Gastroesophageal sphincter (tissue), 4 donors: ENCODE measurements around the gene UNC13C. TPM values are rescaled to one million over a fixed set of nuclear protein-coding genes. Genes with fewer than 3 reads are reported as not detected.

Source experiments
- ATAC-seq: fragments of 150-250 bp; one replicate; pipeline ENCODE4 v1.9.1; 2016; ENCODE audit warnings: mild to moderate bottlenecking, moderate library complexity
- H3K27ac ChIP-seq, 4 donors: fragments of 200-600 bp; sonication (generic) in 3 of 4; 1 replicate in 3 of 4; 2 replicates in 1 of 4; pipeline ENCODE4 v1.5.1; 2016 to 2019
- H3K27me3 ChIP-seq: fragments of 200-600 bp; sonication (generic); one replicate; pipeline ENCODE4 v1.5.1; 2019
- H3K36me3 ChIP-seq, 2 donors: fragments of 200-600 bp; sonication (generic); one replicate each; pipeline ENCODE4 v1.5.1; 2019; ENCODE audit warnings: control low read depth in 1 of 2
- H3K4me1 ChIP-seq, 3 donors: fragments of 200-600 bp; sonication (generic); 1 replicate in 2 of 3; 2 replicates in 1 of 3; pipeline ENCODE4 v1.5.1; 2016 to 2019; ENCODE audit warnings: control low read depth in 2 of 3
- H3K4me3 ChIP-seq, 2 donors: fragments of 200-600 bp; sonication (generic); one replicate each; pipeline ENCODE4 v1.5.1; 2019; ENCODE audit warnings: mild to moderate bottlenecking in 1 of 2, moderate library complexity in 1 of 2
- H3K9me3 ChIP-seq, 3 donors: fragments of 200-600 bp; sonication (generic); one replicate each; pipeline ENCODE4 v1.5.1; 2017 to 2019; ENCODE audit warnings: control low read depth in 2 of 3
- CTCF ChIP-seq, 4 experiments: fragments of 200-600 bp in 2 of 4; fragments of 450-650 bp in 2 of 4; sonication (generic) in 1 of 4; IDR thresholded peaks; one replicate each; pipeline ENCODE4 v1.5.1; 2017 to 2019; ENCODE audit warnings: antibody characterized with exemption in 4 of 4, mild to moderate bottlenecking in 2 of 4, moderate library complexity in 2 of 4
- EP300 ChIP-seq: sonication (generic); formaldehyde crosslinking; IDR thresholded peaks from one replicate; pipeline ENCODE4 v1.6.1; 2017; ENCODE audit warnings: antibody characterized with exemption, mild to moderate bottlenecking
- POLR2A ChIP-seq, 2 donors: fragments of 450-650 bp; IDR thresholded peaks; one replicate each; pipeline ENCODE4 v1.6.1; 2017; ENCODE audit warnings: antibody characterized with exemption in 2 of 2, mild to moderate bottlenecking in 2 of 2, moderate library complexity in 1 of 2
- POLR2AphosphoS5 ChIP-seq: sonication (generic); formaldehyde crosslinking; IDR thresholded peaks from one replicate; pipeline ENCODE4 v1.6.1; 2017; ENCODE audit warnings: antibody characterized with exemption
- WGBS, 2 donors: methylation state at CpG; one replicate each; pipeline ENCODE4 v1.1.5; 2018; ENCODE audit warnings: low coverage in 1 of 2; 5-methylcytosine and 5-hydroxymethylcytosine counted together
- total RNA-seq, 4 donors: library from RNA; depleted of rRNA; stranded (reverse); fragments of >200 nt; gene quantifications; one replicate each; pipeline ENCODE4 v1.1.0, GENCODE V29; 2016

UNC13C gene
- total RNA-seq, 4 donors from 2014 or later: 0.89 to 13.9 (median 2.1) TPM

GRCh38 chr15:54149115-54149531 is 170.9 kb downstream of the UNC13C start:
- Histone ChIP-seq H3K4me1 (no peaks in the 10 kb centered on the region), H3K27ac (no peak overlapping the region), H3K4me3 (no peak overlapping the region), H3K27me3 (no peaks in the 10 kb centered on the region), H3K36me3 (no peaks in the 10 kb centered on the region), H3K9me3 (no peaks in the 10 kb centered on the region)
- 44 to 89% methylated on average over 1 of the region's 1 CpG for WGBS, 2 donors
- no peak for TF ChIP-seq CTCF (IDR thresholded peaks at IDR 0.05)
- no peak for TF ChIP-seq POLR2A (IDR thresholded peaks at IDR 0.05)
- TF ChIP-seq POLR2AphosphoS5: no peak
- no peak for TF ChIP-seq EP300
- no peak for ATAC-seq

GRCh38 chr15:54150255-54150654 is 172.0 kb downstream of the UNC13C start:
- H3K4me3 ChIP-seq: no peak overlapping the region
- ATAC-seq: no peak
- no peaks in the 10 kb centered on the region for H3K27me3 ChIP-seq
- H3K9me3 ChIP-seq: no peaks in the 10 kb centered on the region
- TF ChIP-seq CTCF (IDR thresholded peaks at IDR 0.05): no peak
- no peak for TF ChIP-seq POLR2A (IDR thresholded peaks at IDR 0.05)
- TF ChIP-seq EP300: no peak
- TF ChIP-seq POLR2AphosphoS5: no peak
- no peaks in the 10 kb centered on the region for H3K36me3 ChIP-seq
- H3K4me1 ChIP-seq: no peaks in the 10 kb centered on the region
- no peak overlapping the region for H3K27ac ChIP-seq
- 44 to 60% methylated on average over 1 to 4 of the region's 4 CpGs for WGBS, 2 donors

GRCh38 chr15:54159012-54159411 is 180.8 kb downstream of the UNC13C start:
- 88 to 94% methylated on average over 3 to 4 of the region's 4 CpGs for WGBS, 2 donors

GRCh38 chr15:54187325-54187724 is 209.1 kb downstream of the UNC13C start:
- H3K4me1 ChIP-seq: no peaks in the 10 kb centered on the region
- H3K36me3 ChIP-seq: no peaks in the 10 kb centered on the region
- H3K4me3 ChIP-seq: no peak overlapping the region
- no peak for TF ChIP-seq CTCF (IDR thresholded peaks at IDR 0.05)
- H3K27me3 ChIP-seq: no peaks in the 10 kb centered on the region
- H3K9me3 ChIP-seq: no peaks in the 10 kb centered on the region
- no peak overlapping the region for H3K27ac ChIP-seq
- ATAC-seq: no peak
- WGBS, 2 donors: 82% methylated on average over 1 of the region's 1 CpG; no CpG with 5 or more reads in 1 of the 2 donors

More at GRCh38 chr15:54159012-54159411, 180.8 kb downstream of the UNC13C start:
- Histone ChIP-seq H3K27ac (no peak overlapping the region), H3K4me1 (no peaks in the 10 kb centered on the region), H3K4me3 (no peak overlapping the region), H3K36me3 (no peaks in the 10 kb centered on the region), H3K27me3 (no peaks in the 10 kb centered on the region), H3K9me3 (no peaks in the 10 kb centered on the region)
- no peak for ATAC-seq
- TF ChIP-seq POLR2AphosphoS5: no peak
- TF ChIP-seq EP300: no peak
- TF ChIP-seq CTCF (IDR thresholded peaks at IDR 0.05): no peak
- TF ChIP-seq POLR2A (IDR thresholded peaks at IDR 0.05): no peak

- Histone ChIP-seq H3K4me3 (no peak overlapping the region), H3K36me3 (no peaks in the 10 kb centered on the region), H3K27me3 (no peaks in the 10 kb centered on the region), H3K9me3 (no peaks in the 10 kb centered on the region), H3K27ac (no peak overlapping the region), H3K4me1 (no peaks in the 10 kb centered on the region)
- TF ChIP-seq POLR2AphosphoS5 (no peak), POLR2A (IDR thresholded peaks at IDR 0.05) (no peak), CTCF (IDR thresholded peaks at IDR 0.05) (no peak), EP300 (no peak)
- 60% methylated on average over 1 of the region's 1 CpG; no CpG with 5 or more reads in 1 of the 2 donors for WGBS, 2 donors
- no peak for ATAC-seq
Observed at GRCh38 chr15:54197995-54198394, 219.8 kb downstream of the UNC13C start.
